HG03457 (cell line): ENCODE measurements around the gene UNC93A.
"Not testable (repeated sequence)": the region's sequence is repeated elsewhere in the genome, so short reads cannot be mapped to it uniquely, and the experiment has no call there.

ENCODE experiments used
- ATAC-seq: cut with Tn5 transposase; IDR thresholded peaks from one replicate; pipeline ENCODE4 v1.9.1; 2021; ENCODE audit warnings: moderate number of reproducible peaks; ENCODE audit not compliant: unreplicated experiment

UNC93A gene

GRCh38 chr6:167290786-167291622 lies at the start of gene UNC93A:
UNC93A (plus strand) TSS chr6:167291315; CDS start chr6:167291490, 175 bp downstream.
- ATAC-seq, result no peak

- ATAC-seq, result not testable (repeated sequence)
Observed at GRCh38 chr6:167241321-167242134, 49.6 kb upstream of the UNC93A start.

GRCh38 chr6:167242135-167242506 lies 49.0 kb upstream of the UNC93A start:
- ATAC-seq, result not testable (repeated sequence)

DNA sequence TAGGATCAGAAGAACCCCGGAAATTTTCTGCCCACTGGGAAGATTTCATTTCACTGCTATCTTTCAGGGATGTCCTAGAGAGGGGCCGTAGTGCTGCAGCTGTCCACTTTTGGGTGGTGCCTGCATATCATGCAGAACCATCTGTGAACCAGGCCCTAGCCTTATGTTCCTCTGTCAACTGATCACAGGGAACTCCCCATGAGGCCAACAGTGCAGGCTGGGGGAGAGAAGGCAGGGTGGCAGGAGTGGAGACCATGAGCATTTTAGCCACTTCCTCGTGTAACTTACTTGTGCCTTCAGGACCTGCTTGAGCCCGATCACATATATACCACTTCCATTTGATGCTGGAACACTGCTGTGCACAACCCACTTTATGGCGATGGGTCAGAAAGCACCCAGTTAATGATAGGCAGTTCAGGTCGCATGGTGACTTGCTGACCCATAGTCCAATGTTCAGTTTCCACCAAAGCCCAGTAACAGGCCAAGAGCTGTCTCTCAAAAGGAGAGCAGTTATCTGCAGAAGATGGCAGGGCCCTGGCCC lies 48.5 kb upstream of the UNC93A start:
- ATAC-seq, result not testable (repeated sequence)

DNA sequence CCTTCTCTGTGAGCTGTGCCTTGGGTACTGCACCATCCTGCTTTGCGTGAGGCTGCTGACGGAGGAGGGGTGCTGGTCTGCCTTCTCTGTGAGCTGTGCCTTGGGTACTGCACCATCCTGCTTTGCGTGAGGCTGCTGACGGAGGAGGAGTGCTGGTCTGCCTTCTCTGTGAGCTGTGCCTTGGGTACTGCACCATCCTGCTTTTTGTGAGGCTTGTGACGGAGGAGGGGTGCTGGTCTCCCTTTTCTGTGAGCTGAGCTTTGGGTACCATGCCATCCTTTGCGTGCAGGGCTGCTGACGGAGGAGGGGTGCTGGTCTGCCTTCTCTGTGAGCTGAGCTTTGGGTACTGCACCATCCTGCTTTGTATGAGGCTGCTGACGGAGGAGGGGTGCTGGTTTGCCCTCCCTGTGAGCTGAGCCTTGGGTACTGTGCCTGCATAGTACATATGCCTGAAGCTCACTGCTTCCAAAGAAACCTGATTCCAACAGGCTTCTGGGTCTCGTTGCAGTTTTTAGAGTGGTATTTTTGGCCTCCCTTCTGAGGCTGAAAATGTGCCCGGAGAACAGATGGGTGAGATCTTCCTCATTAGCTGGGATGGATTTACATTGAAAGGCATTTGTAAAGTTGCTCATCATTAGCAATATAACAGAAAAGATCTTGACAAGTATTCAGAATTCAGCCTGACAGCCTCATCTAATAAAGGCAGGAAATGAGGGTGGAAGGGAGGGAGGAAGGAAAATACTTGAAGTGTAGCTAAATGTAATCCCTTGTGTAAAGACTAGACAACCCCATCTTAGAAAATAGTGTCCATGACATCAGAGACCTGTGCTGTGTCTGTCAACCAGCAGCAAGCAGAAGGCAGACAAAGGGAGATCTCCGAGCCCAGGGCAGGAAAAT lies 46.8 kb upstream of the UNC93A start:
- ATAC-seq, result no peak

- ATAC-seq, result no peak
Observed at GRCh38 chr6:167244991-167245390, 46.1 kb upstream of the UNC93A start.

DNA sequence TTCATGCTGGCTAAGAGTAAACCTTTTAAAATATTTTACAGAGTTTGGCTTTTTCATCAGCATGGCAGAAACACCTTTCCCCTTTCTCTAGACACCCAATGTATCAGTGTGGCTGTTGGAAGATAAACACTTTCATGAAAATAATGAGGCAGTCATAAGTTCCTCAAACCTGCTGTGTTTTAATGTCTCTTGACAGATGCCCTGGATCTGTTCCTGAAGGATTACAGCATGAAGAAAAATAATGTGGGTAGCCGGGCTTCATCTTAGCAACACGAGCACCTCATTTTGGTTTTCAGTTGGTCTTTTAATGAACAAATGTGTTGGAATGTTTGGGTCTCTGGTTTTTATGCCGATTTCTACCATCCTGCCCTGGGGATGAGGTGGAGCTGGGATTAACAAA lies 45.5 kb upstream of the UNC93A start:
- no peak for ATAC-seq

DNA sequence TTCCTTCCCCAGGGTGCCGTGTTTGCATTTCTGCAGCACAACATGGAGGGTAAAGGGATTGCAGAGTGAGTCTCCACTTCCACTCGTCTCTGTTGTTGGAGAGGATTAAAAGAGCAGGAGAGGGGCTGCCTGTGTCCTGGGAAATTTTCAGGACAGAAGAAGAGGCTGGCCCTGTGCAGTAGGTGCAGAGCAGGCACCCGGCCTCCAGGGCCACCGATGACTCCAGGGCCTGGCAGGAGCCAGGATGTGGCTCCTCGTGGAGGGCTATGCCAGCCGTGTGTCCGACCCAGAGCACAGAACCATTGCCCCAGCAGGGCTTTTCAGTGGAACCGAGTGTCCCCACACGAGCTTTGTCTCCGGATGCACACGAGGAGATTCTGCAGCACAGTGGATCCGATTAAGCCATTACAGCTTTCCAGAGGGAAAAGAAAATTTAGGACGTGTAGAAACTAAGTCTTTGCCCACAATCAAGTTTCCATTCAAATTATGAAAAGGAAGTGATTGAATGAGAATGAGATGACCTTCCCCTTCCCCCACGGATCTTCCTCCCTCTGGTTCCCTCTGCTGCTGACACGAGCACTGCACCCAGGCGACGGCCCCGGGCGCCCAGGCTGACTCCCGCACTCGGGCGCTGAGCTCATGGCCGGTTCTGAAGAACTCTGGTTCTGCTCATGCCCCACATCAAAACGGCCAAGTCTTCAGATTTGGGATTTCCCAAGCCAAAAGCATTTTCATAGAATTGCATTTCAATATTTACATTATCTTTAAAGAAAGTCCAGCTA lies 43.1 kb upstream of the UNC93A start:
- ATAC-seq, result no peak

GRCh38 chr6:167248878-167249455 lies 42.1 kb upstream of the UNC93A start:
- ATAC-seq, result not testable (repeated sequence)

GRCh38 chr6:167252271-167252670 lies 38.8 kb upstream of the UNC93A start:
- ATAC-seq, result no peak

DNA sequence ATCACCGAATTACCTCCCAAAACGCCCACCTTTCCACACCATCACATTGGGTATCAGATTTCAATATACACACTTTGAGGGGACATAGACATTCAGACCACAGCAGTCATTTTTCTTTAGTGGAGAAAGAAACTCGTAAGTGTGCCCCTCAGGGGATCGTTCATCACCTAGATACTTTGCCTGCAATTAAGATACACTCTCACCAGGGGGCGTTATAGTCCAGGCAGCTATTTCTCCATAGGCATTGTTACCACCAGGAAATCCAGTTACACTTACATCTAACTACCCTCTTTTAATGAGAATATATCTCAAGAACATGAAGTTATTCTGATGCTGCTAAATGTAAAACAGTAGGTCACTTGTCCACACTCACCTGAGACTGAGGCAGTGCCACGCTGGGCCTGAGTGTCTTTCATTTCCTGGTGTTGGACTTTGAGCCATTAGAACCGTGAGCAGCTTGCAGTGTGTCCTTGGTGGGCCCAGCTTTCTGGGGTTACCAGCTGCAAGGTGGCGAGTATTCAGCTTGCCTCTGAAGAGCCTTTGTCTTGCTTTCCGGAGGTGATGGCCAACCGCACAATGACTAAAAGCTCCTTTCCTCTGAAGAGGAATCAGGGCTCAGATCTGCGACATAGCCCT lies 35.1 kb upstream of the UNC93A start:
- no peak for ATAC-seq

- no peak for ATAC-seq
Observed at GRCh38 chr6:167258646-167259045, 32.5 kb upstream of the UNC93A start.

DNA sequence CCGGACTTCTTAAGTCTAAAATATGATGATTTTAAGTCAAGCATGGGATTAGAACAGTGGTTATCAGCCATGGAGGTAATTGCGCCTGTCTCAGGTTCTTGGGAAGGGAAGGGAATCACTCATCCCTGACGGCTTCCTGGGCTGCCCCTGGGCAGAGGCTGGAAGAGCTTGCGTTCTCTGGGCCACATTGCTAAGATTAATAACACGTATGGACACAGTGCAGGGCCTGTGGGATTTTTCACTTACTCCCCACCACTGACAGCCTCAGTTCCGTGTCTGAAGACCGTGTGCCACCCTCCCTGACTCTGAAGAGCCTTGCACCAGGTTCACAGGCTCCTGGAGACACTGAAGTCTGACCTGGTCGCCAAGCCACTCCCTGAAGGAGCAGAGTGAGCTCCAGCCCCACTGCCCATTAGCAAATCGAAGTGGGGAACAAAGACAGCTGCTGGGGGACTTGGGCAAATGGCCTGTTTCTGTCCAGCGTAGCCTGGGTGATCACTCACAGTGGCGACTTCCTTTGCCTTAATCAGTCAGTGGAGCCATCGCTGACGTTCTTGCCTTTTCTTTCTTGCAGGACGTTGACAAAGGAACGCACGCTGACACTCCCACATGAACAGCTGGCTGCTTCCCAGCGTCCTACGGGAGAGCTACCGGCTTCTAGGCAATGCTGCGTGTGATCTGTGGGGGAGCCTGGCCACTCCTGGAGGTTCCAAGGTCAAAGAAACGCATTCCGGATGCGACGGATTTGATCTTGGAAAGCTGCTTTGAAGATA lies 24.9 kb upstream of the UNC93A start:
- ATAC-seq, result not testable (repeated sequence)

DNA sequence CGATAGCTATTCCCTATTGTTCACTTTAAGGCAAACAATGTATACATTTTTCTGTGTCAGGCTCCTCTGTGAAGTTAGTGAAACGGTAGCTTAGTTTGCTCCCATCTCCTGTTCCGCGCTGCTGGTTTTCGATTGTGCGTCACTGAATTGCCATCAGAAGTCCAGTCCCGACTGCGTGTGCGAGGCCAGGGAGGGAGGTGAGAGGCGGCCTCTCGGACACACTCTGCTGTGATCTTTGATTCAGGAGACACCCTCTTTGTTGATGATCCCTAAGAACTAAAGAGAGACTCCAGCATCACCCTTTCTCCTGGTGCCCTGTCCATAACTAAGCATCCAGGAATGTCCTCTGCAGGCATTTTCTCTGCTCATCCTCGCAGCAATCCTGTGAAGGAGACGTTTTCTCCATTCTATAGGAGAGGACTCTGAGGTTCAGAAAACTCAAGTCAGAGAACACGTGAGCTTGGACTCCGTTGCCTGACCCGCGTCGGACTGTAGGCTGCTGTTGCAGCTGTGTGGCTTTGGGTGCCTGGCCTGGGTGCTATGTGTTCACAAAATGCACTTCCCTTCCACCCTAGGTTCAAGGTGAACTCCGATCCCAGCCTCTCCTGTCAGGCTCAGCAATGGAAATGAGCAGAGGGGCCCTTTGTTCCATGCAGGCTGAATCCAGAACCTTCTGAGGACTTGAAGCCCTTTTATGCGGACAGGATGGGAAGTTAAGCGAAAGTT lies 24.1 kb upstream of the UNC93A start:
- no peak for ATAC-seq

DNA sequence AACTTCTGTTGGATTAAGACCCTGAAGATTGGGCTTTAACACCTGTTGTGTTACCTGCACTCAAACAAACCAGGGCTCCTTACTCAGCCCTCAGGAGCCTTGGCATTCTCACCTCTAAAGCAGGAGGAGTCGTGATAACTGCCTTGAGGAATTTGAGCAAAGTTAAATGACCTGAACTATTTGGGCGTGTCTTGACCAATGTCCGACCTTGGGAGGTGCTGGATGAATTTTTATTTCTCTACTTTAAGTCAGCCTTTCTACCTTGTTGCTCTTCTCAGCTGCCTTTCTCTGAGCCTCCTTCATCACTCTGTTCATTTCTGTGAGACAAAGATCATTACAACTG lies 23.6 kb upstream of the UNC93A start:
- ATAC-seq, result not testable (repeated sequence)

GRCh38 chr6:167267921-167268401 lies 23.2 kb upstream of the UNC93A start:
- no peak for ATAC-seq

GRCh38 chr6:167268683-167269280 lies 22.3 kb upstream of the UNC93A start:
- ATAC-seq, result no peak
